Measurements from ENCODE around the gene CXCL13. TPM values are rescaled to one million over a fixed set of nuclear protein-coding genes. Genes with fewer than 3 reads are reported as not detected.
"Not testable (repeated sequence)": the region's sequence is repeated elsewhere in the genome, so short reads cannot be mapped to it uniquely, and the experiment has no call there.

Gene CXCL13
- not detected for total RNA-seq
- long read RNA-seq = 0 reads

GRCh38 chr4:77605210-77605902, at the start of gene CXCL13:
Gene CXCL13 (plus strand): TSS chr4:77605820. CDS start chr4:77605866, 46 bp downstream.
- ATAC-seq = no peak
- intact Hi-C loops (cut with micrococcal nuclease) = no loop called here
- no peak for DNase-seq

- ATAC-seq (no peak), DNase-seq (no peak)
Observed at GRCh38 chr4:77560170-77560569, 45.5 kb upstream of the CXCL13 start.

GRCh38 chr4:77561720-77562119, 43.9 kb upstream of the CXCL13 start:
- intact Hi-C loops (cut with micrococcal nuclease); ATAC-seq; DNase-seq: not testable (repeated sequence)

More at GRCh38 chr4:77560170-77560569, 45.5 kb upstream of the CXCL13 start:
- intact Hi-C loops (cut with micrococcal nuclease) = no loop called here

GRCh38 chr4:77564231-77564630, 41.4 kb upstream of the CXCL13 start:
- intact Hi-C loops (cut with micrococcal nuclease) = no loop called here
- peak; percentile 76 for ATAC-seq
- no peak for DNase-seq

GRCh38 chr4:77566148-77566547, 39.5 kb upstream of the CXCL13 start:
- no peak for ATAC-seq
- intact Hi-C loops (cut with micrococcal nuclease) = no loop called here

GRCh38 chr4:77567549-77567948, 38.1 kb upstream of the CXCL13 start:
- DNase-seq (no peak), ATAC-seq (no peak)
- intact Hi-C loops (cut with micrococcal nuclease) = no loop called here

More at GRCh38 chr4:77566148-77566547, 39.5 kb upstream of the CXCL13 start:
- no peak for DNase-seq

- intact Hi-C loops (cut with micrococcal nuclease); ATAC-seq; DNase-seq: not testable (repeated sequence)
Observed at GRCh38 chr4:77570508-77571214, 35.0 kb upstream of the CXCL13 start.

GRCh38 chr4:77576351-77576750, 29.3 kb upstream of the CXCL13 start:
- intact Hi-C loops (cut with micrococcal nuclease) = no loop called here
- ATAC-seq (no peak), DNase-seq (no peak)

- intact Hi-C loops (cut with micrococcal nuclease) = no loop called here
- DNase-seq (no peak), ATAC-seq (no peak)
Observed at GRCh38 chr4:77578145-77578544, 27.5 kb upstream of the CXCL13 start.

- intact Hi-C loops (cut with micrococcal nuclease) = no loop called here
- ATAC-seq = no peak
- no peak for DNase-seq
Observed at GRCh38 chr4:77579406-77580076, 26.1 kb upstream of the CXCL13 start.

GRCh38 chr4:77581724-77582123, 23.9 kb upstream of the CXCL13 start:
- ATAC-seq = no peak
- no peak for DNase-seq
- intact Hi-C loops (cut with micrococcal nuclease) = no loop called here

- DNase-seq = no peak
- ATAC-seq = no peak
- intact Hi-C loops (cut with micrococcal nuclease) = no loop called here
Observed at GRCh38 chr4:77582156-77582555, 23.5 kb upstream of the CXCL13 start.

GRCh38 chr4:77582711-77583110, 22.9 kb upstream of the CXCL13 start:
- intact Hi-C loops (cut with micrococcal nuclease) = no loop called here
- ATAC-seq (no peak), DNase-seq (no peak)

GRCh38 chr4:77586951-77587383, 18.7 kb upstream of the CXCL13 start:
- DNase-seq (no peak), ATAC-seq (no peak)
- intact Hi-C loops (cut with micrococcal nuclease) = no loop called here

GRCh38 chr4:77590482-77590881, 15.1 kb upstream of the CXCL13 start:
- DNase-seq (no peak), ATAC-seq (no peak)
- intact Hi-C loops (cut with micrococcal nuclease) = no loop called here

- ATAC-seq (no peak), DNase-seq (no peak)
- intact Hi-C loops (cut with micrococcal nuclease) = no loop called here
Observed at GRCh38 chr4:77591532-77591931, 14.1 kb upstream of the CXCL13 start.

- ATAC-seq = no peak
- no peak for DNase-seq
- intact Hi-C loops (cut with micrococcal nuclease) = no loop called here
Observed at GRCh38 chr4:77593101-77593500, 12.5 kb upstream of the CXCL13 start.

- ATAC-seq (no peak), DNase-seq (no peak)
- intact Hi-C loops (cut with micrococcal nuclease) = no loop called here
Observed at GRCh38 chr4:77593993-77594392, 11.6 kb upstream of the CXCL13 start.

- DNase-seq (no peak), ATAC-seq (no peak)
- intact Hi-C loops (cut with micrococcal nuclease) = no loop called here
Observed at GRCh38 chr4:77595364-77595973, 10.2 kb upstream of the CXCL13 start.

GRCh38 chr4:77599378-77599777, 6.2 kb upstream of the CXCL13 start:
- ATAC-seq = no peak
- no peak for DNase-seq
- intact Hi-C loops (cut with micrococcal nuclease) = no loop called here

Measured in left ventricle myocardium superior (tissue), 1 donor.